GM21526 (cell line): ENCODE measurements around the gene PCNX2.
"Not testable (repeated sequence)": the region's sequence is repeated elsewhere in the genome, so short reads cannot be mapped to it uniquely, and the experiment has no call there.

Source experiments
- ATAC-seq: cut with Tn5 transposase; IDR thresholded peaks from one replicate; pipeline ENCODE4 v1.9.1; 2021; ENCODE audit warnings: moderate library complexity; ENCODE audit not compliant: unreplicated experiment, low FRiP score

Gene PCNX2

DNA sequence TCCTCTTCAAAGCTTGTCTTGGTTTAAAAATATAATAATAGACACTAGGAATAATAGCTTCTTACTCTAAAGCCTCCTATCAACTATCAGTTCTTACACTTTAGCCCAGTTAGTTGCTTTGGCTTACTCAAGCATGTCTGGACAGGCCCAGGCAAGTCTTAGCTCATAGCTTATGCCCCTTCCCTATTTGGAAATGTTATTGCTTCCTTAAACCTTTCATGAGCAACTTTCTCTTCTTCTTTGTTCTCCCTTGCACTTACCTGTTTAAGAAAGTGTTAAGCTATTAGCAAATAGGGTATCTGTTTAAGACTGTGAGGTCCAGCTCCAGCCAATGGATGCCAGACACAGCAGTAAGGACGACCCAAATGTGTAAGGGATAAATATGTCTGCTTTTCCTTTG, 115.9 kb downstream of the PCNX2 start:
- ATAC-seq = not testable (repeated sequence)

GRCh38 chr1:233172201-233172600, 123.3 kb downstream of the PCNX2 start:
- no peak for ATAC-seq

DNA sequence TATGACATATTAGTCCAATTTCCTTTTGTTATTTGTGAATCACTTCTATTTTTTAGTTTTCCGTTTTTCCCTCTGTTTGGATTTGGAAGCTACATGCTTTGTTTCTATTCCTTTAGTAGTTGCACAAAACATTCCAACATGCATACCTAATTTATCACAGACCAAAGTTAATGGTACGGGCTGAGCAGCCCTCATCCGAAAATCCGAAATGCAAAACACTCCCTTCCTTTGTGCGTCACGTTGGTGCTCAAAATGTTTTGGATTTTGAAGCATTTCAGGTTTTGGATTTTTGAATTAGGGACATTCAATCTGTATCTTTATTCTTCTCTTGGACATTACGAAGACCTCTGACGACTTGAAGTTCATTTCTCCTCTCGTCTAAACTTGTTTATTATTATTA, 124.8 kb downstream of the PCNX2 start:
- ATAC-seq = no peak

- ATAC-seq = no peak
Observed at GRCh38 chr1:233168384-233168783, 127.1 kb downstream of the PCNX2 start.

DNA sequence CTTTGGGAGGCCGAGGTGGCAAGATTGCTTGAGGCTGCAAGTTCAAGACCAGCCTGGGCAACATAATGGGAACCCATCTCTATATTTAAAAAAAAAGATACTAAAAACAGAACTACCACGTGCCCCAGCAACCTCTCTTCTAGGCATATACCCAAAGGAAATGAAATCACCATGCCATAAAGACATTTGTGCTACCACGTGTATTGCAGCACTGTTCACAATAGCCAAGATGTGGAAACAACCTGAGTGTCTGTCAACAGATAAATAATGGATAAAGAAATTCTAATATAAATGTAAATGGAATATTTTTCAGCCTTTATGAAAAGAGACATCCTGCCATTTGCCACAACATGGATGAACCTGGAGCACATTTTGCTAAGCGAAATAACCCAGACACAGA, 128.6 kb downstream of the PCNX2 start:
- ATAC-seq = no peak

DNA sequence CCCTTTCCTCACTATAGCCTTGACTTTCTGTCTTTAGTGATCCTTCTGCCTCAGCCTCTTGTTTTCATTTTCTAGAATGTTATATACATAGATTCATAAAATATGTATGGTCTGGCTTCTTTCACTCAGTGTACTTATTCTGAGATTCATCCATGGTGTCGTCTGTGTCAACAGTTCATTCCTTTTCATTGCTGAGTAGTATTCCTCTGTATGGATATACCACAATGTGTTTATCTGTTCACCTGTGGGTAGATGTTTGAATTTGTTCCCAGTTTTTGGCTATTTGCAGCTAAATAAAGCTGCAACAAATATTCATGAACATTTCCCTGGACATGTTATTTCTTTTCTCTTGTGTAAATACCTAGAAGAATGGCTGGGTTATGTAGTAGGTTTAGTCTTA, 131.8 kb downstream of the PCNX2 start:
- no peak for ATAC-seq

- ATAC-seq = no peak
Observed at GRCh38 chr1:233158322-233158721, 137.2 kb downstream of the PCNX2 start.

DNA sequence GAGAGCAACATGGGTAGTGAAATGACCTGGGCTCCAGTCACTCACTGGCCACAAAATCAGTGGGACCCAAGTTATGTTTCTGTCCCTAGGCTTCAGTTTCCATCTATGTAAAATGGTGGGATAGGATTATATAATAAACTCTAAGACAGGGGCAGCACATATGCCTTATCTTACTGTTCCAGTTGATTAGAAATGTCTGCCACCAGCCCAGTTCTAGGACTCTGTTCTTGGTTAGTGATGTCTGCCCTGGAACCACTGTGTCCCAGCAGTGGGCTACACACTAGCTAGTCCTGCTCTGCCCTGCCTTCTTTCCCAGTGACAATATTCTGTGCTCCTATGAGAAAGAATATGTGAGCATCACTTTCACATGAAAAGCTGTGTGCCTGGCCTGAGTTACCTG, 138.3 kb downstream of the PCNX2 start:
- no peak for ATAC-seq

- no peak for ATAC-seq
Observed at GRCh38 chr1:233151861-233152260, 143.7 kb downstream of the PCNX2 start.

GRCh38 chr1:233144434-233144833, 151.1 kb downstream of the PCNX2 start:
- ATAC-seq = no peak

GRCh38 chr1:233143241-233143640, 152.3 kb downstream of the PCNX2 start:
- ATAC-seq = no peak

DNA sequence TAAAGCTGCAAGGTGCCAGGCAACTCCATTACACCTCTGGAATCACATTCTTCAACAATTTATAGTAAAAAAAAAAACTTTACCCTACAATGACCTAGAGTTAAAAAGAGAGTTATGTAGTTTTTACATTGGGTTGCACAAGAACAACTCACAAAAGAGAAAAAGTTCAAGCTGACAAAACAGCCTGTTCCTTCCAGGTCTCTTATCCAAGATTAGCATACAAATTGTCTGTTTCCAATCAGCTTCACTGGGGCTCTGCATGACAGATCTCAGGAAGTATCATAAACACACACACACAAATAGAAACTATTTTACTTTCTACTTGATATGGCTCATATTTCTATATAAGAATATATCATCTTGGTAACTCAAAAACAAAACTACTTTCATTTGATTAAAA, 154.6 kb downstream of the PCNX2 start:
- ATAC-seq = no peak

DNA sequence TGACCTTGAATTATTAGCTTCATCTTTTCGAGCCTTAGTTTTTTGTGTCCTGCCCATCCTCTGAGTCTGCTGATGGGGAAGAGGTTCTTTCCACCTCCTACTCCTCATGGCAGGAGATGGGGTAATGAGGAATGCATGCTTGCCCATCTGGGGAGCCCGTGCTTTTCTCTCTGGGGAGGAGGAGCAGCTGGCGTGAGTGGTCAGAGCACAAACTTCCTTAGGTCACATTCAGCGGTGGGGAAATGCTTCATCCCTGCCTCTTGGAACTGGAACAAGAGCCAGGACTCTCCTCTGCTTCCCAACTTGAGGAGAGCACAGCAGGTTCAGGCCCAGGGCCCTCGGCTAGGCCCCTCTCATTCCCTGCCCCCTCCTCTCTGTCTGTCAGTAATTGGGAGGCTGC, 155.0 kb downstream of the PCNX2 start:
- no peak for ATAC-seq

DNA sequence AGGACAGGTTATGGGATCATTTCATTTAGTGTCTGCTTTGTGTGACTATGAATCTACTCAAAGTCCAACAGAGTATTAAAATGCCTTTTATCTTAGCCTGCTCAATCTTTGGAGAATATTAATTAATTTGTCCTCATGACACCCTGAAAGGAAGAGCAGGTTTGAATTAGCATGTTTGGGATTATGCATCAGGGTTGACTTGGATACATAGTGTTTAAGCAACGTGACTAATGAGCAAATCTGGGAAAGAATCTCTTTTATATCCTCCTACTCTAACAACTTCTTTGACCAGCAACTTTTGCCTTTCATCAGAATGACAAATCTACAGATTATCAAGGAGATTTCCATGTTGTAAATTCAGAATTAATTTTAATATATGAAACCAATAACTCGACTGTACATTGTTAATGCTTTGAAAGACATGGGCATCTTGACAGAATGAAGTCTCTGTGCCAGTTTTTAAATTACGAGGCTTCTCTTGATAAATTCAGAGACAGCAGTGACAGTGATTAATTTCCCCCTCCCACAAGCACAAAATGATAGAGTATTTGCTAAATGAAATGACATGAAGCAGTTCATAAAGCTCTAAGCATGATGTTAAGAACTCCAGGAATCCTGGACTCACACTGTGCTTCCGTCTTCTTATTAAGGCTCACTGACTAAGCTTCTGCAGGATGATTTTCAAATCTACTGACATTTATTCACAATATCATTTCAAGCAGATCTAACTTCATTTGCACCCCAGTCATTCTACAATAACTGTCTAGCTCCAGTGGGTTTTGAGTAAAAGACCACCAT, 156.5 kb downstream of the PCNX2 start:
- no peak for ATAC-seq

DNA sequence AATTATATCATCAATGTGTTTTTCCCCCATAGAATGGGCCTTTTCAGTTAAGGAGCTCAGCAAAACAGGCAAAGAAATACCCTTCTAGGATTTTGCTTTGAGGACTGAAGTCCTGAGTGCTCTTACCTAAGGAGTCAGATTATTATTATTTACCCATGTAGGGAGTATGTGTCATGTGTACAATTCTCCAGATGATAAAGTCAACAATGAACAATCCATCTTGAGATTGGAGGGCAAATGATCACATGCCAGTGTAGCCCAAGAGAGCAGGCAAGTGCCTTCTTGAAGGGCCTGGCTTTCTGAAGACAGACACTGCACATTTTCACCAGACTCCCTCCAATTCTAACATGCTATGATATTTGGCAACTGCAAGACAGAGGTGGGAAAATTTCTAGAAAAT, 159.7 kb downstream of the PCNX2 start:
- no peak for ATAC-seq

GRCh38 chr1:233132445-233132844, 163.1 kb downstream of the PCNX2 start:
- no peak for ATAC-seq

DNA sequence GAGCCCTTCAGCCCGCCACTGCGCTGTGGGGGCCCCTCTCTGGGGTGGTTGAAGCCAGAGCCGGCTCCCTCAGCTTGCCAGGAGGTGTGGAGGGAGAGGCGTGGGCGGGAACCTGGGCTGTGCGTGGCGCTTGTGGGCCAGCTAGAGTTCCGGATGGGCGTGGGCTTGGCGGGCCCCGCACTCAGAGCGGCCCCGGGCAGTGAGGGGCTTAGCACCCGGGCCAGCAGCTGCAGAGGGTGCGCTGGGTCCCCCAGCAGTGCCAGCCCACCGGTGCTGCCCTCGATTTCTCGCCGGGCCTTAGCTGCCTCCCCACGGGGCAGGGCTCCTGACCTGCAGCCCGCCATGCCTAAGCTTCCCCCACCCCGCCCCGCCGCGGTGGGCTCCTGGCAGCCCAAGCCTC, 166.5 kb downstream of the PCNX2 start:
- ATAC-seq = not testable (repeated sequence)

- no peak for ATAC-seq
Observed at GRCh38 chr1:233127157-233127556, 168.4 kb downstream of the PCNX2 start.

- no peak for ATAC-seq
Observed at GRCh38 chr1:233122779-233123178, 172.7 kb downstream of the PCNX2 start.

- no peak for ATAC-seq
Observed at GRCh38 chr1:233121947-233122559, 173.5 kb downstream of the PCNX2 start.

GRCh38 chr1:233114860-233115259, 180.7 kb downstream of the PCNX2 start:
- ATAC-seq = no peak

GRCh38 chr1:233114159-233114558, 181.4 kb downstream of the PCNX2 start:
- ATAC-seq = no peak
